BJ (cell line): ENCODE measurements around the gene ITGAX. TPM values are rescaled to one million over a fixed set of nuclear protein-coding genes. Genes with fewer than 3 reads are reported as not detected.

Experiments
- CTCF ChIA-PET: fragments of 350-600 bp; formaldehyde crosslinking; extraction: SDS; loops from one replicate; lab custom pipeline; 2021; ENCODE audit warnings: antibody characterized with exemption, inconsistent platforms; lab: Yijun Ruan, JAX
- POLR2A ChIA-PET: fragments of 300-600 bp; sonication (Branson Sonifier 250); formaldehyde crosslinking; extraction: SDS; loops from one replicate; lab custom pipeline; 2021; ENCODE audit warnings: antibody characterized with exemption; lab: Charles Lee
- DNase-seq: peaks from one replicate; pipeline ENCODE4 v3.0.0-alpha.2; 2011; ENCODE audit warnings: low read depth
- H3K27me3 ChIP-seq: 2 replicates; pipeline ENCODE4 v1.6.0; 2011; ENCODE audit warnings: low read length; ENCODE audit not compliant: control insufficient read depth, insufficient read depth
- H3K36me3 ChIP-seq: 2 replicates; pipeline ENCODE4 v1.5.1; 2011; ENCODE audit warnings: low read length; ENCODE audit not compliant: control insufficient read depth, insufficient read depth
- H3K4me3 ChIP-seq: 2 replicates; pipeline ENCODE4 v1.5.1; 2011; ENCODE audit warnings: low read depth, mild to moderate bottlenecking, control low read depth, low read length
- polyA plus RNA-seq: library from polyadenylated mRNA; depleted of rRNA; stranded (reverse); fragments of >200 nt; gene quantifications from 2 replicates; pipeline ENCODE4 v1.2.3, GENCODE V29; 2011
- TF ChIP-seq, protein P1 (sequence below): IDR thresholded peaks from 2 replicates; pipeline ENCODE4 v1.5.1; 2011; ENCODE audit warnings: low read depth, mild to moderate bottlenecking, control low read depth, inconsistent platforms, low read length, moderate library complexity; ENCODE audit not compliant: insufficient read depth

Gene ITGAX
- polyA plus RNA-seq, 1 experiment = not detected

GRCh38 chr16:31365131-31365865, 10.3 kb downstream of the ITGAX start:
- no peaks in the 10 kb centered on the region for H3K27me3 ChIP-seq
- no peak overlapping the region for H3K4me3 ChIP-seq
- TF ChIP-seq, protein P1, sequence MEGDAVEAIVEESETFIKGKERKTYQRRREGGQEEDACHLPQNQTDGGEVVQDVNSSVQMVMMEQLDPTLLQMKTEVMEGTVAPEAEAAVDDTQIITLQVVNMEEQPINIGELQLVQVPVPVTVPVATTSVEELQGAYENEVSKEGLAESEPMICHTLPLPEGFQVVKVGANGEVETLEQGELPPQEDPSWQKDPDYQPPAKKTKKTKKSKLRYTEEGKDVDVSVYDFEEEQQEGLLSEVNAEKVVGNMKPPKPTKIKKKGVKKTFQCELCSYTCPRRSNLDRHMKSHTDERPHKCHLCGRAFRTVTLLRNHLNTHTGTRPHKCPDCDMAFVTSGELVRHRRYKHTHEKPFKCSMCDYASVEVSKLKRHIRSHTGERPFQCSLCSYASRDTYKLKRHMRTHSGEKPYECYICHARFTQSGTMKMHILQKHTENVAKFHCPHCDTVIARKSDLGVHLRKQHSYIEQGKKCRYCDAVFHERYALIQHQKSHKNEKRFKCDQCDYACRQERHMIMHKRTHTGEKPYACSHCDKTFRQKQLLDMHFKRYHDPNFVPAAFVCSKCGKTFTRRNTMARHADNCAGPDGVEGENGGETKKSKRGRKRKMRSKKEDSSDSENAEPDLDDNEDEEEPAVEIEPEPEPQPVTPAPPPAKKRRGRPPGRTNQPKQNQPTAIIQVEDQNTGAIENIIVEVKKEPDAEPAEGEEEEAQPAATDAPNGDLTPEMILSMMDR = no peak
- H3K36me3 ChIP-seq = no peaks in the 10 kb centered on the region
- CTCF ChIA-PET = no interaction called here
- POLR2A ChIA-PET = no interaction called here
- DNase-seq = no peak

GRCh38 chr16:31367853-31368252, 12.9 kb downstream of the ITGAX start:
- POLR2A ChIA-PET = no interaction called here

GRCh38 chr16:31371008-31371407, 16.0 kb downstream of the ITGAX start:
- TF ChIP-seq, protein P1 = no peak
- H3K27me3 ChIP-seq = no peaks in the 10 kb centered on the region
- H3K36me3 ChIP-seq = no peaks in the 10 kb centered on the region
- ChIA-PET POLR2A (no interaction called here), CTCF (no interaction called here)
- DNase-seq = no peak
- no peak overlapping the region for H3K4me3 ChIP-seq

More at GRCh38 chr16:31367853-31368252, 12.9 kb downstream of the ITGAX start:
- H3K36me3 ChIP-seq = no peaks in the 10 kb centered on the region
- CTCF ChIA-PET = no interaction called here
- DNase-seq = no peak
- no peak overlapping the region for H3K4me3 ChIP-seq
- H3K27me3 ChIP-seq = no peaks in the 10 kb centered on the region
- TF ChIP-seq, protein P1 = no peak

DNA sequence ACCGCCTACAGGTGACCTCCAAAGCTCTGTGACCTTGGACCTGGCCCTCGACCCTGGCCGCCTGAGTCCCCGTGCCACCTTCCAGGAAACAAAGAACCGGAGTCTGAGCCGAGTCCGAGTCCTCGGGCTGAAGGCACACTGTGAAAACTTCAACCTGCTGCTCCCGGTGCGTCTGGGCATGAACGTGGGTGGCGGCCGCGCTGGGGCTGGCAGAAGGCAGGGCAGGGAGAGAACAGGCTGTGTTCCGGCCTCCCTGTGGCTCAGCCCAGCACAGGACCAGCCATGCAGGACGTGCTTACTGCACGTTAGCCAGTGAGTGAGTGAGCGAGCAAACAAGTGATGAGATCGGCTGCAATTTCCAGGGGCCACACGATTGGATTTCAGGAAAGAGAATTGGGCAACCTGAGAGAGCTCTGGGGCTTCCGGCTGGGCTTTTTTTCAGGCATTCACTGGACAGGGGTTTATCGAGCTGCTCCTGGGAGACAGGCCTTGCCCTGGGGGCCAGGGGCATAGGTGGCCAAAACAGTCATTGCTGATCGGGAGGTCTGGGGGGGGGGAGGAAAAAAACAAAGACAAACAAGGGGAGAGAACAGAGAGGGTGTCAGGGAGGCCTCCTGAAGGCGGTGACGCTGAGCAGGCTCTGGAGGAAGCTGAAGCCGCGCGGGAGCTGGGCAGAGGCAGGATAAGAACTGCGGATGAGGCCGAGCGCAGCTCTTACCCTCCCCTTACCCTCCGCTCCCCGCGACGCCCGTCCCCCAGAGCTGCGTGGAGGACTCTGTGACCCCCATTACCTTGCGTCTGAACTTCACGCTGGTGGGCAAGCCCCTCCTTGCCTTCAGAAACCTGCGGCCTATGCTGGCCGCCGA, 16.9 kb downstream of the ITGAX start:
- TF ChIP-seq, protein P1 = no peak
- Histone ChIP-seq H3K36me3 (no peaks in the 10 kb centered on the region), H3K27me3 (no peaks in the 10 kb centered on the region), H3K4me3 (no peak overlapping the region)
- no peak for DNase-seq
- CTCF ChIA-PET = interaction anchor here (1.2 kb wide), 1 partner anchor 11 kb away, joined by 5 read pairs; no protein-coding TSS in a partner anchor
- POLR2A ChIA-PET = no interaction called here

GRCh38 chr16:31373235-31373634, 18.3 kb downstream of the ITGAX start:
- no peak for DNase-seq
- CTCF ChIA-PET = interaction anchor here (1.4 kb wide), 1 partner anchor 9 kb away, joined by 9 read pairs; no protein-coding TSS in a partner anchor
- Histone ChIP-seq H3K4me3 (no peak overlapping the region), H3K36me3 (no peaks in the 10 kb centered on the region), H3K27me3 (no peaks in the 10 kb centered on the region)
- POLR2A ChIA-PET = no interaction called here
- TF ChIP-seq, protein P1 = no peak
